DND-41 (cell line): ENCODE results near the gene IL3RA.

Experiments used
- CTCF ChIP-seq: IDR thresholded peaks from 2 replicates; pipeline ENCODE4 v1.5.1; 2012; ENCODE audit warnings: borderline replicate concordance, low read length, moderate library complexity, mild to moderate bottlenecking; ENCODE audit not compliant: poor library complexity, severe bottlenecking; ENCODE audit errors: extremely low read depth
- EZH2 ChIP-seq: IDR thresholded peaks from 3 replicates; pipeline ENCODE4 v1.6.1; 2012; ENCODE audit warnings: borderline replicate concordance, low read depth, mild to moderate bottlenecking, moderate library complexity, low read length, inconsistent platforms; ENCODE audit not compliant: severe bottlenecking

- TF ChIP-seq CTCF (no peak), EZH2 (no peak)
Measured at GRCh38 chrX:1418901-1419544, 82.4 kb downstream of the IL3RA start.
